GM19324 (cell line): ENCODE data around the gene AP4M1.

Experiments
- ATAC-seq: cut with Tn5 transposase; IDR thresholded peaks from one replicate; pipeline ENCODE4 v1.9.1; 2021; ENCODE audit warnings: mild to moderate bottlenecking, moderate library complexity; ENCODE audit not compliant: unreplicated experiment, low FRiP score

The AP4M1 gene

DNA sequence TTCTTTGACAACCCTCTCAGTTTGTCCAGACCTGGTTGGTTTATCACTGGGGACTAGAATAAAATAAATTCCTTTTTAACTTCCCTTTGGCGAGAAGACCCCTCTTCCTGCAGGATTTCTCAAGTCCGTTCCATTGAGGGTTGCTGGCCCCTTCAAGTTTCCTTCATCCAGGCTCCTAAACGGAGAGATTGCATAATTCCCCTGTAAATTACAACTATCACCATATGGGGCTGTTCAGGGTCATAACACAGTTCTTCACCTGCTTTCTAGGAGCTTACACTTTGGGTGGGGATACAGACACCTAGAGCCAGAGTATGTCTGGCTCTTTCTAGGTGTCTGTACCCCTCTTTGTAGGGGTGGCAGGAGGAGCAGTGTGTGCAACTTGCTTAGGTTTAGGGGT lies 15.9 kb upstream of the AP4M1 start:
- no peak for ATAC-seq

GRCh38 chr7:100087055-100087750 lies 14.2 kb upstream of the AP4M1 start:
- no peak for ATAC-seq

DNA sequence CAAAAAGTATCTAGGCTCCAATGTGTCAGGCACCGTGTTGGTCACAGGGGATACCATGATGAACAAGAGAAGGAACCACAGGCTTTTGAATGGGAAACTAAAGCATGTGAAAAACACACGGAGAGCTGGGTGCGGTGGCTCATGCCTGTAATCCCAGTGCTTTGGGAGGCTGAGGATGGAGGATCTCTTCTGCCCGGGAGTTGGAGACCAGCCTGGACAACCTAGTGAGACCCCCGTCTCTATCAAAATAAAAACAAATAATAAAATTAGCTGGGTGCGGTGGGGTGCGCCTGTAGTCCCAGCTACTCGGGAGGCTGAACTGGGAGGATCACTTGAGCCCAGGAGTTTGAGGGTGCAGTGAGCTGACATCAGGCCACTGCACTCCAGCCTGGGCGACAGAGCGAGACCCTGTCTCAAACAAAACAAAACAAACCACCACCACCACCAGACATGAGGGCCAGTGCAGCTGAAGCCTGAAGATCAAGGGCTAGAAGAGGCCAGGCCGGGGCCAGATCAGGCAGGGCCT lies 13.3 kb upstream of the AP4M1 start:
- no peak for ATAC-seq

DNA sequence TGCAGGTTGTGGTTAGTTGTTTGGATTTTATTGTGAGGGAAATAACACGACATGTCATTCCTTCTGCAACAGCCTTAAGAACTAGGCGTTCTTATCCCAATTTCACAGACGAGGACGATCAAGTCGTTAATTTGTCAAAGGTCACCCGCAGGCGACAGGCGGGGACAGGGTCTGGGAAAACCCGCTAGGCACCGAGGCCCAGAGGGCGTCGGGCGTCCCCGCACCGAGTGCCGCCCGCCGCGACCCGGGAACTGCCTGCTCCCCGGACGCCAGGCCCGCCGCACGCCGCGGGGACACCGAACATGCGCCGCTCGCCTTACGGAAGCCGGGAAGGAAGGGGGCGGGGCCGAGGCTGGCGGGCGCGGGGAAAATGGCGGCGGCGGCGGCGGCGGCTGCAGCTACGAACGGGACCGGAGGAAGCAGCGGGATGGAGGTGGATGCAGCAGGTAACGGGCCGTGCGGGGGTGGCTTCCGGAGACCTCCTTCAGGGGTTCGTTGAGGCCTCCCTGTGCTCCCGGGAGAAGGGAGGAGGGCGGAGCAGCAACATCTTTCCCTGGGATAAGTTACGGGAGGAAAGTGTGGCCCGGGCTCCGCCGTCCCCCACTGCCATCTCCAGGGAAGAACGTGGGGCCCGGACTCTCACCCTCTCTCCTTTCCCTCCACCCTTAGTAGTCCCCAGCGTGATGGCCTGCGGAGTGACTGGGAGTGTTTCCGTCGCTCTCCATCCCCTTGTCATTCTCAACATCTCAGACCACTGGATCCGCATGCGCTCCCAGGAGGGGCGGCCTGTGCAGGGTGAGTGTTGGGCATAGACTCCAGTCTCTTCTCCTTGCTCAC lies 12.6 kb upstream of the AP4M1 start, which contains the start of gene COPS6:
TSS of gene COPS6 (plus strand) at position 349 of the 837 bp plus-strand sequence. CDS start at position 371, 22 bp downstream.
- ATAC-seq: peak; percentile 61

GRCh38 chr7:100089458-100090196 lies 11.8 kb upstream of the AP4M1 start:
- no peak for ATAC-seq

GRCh38 chr7:100090527-100091410 lies 10.7 kb upstream of the AP4M1 start:
- ATAC-seq: no peak

DNA sequence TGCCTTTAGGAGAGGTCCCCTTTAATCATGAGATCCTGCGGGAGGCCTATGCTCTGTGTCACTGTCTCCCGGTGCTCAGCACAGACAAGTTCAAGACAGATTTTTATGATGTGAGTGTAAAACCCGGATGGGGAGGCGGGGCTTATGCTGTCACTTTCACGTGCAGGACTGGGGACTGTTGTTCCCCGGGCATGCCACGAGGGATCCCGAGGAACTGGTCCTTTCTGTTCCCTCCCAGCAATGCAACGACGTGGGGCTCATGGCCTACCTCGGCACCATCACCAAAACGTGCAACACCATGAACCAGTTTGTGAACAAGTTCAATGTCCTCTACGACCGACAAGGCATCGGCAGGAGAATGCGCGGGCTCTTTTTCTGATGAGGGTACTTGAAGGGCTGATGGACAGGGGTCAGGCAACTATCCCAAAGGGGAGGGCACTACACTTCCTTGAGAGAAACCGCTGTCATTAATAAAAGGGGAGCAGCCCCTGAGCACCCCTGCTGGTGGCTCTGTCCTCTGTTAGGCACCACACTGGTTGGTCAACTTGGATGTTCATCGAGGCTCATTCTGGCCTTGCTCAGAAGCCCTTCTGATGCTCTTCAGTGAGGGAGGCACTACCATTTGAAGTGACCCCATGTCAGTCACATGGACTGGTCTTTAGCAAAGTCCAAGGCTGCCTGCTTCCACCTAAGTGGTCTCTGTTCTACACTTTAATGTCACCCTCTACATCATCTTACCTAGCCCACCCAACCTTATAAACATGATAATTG lies 9.8 kb upstream of the AP4M1 start:
- no peak for ATAC-seq

- ATAC-seq: no peak
These were observed 8.4 kb upstream of the AP4M1 start for GRCh38 chr7:100093054-100093453.

DNA sequence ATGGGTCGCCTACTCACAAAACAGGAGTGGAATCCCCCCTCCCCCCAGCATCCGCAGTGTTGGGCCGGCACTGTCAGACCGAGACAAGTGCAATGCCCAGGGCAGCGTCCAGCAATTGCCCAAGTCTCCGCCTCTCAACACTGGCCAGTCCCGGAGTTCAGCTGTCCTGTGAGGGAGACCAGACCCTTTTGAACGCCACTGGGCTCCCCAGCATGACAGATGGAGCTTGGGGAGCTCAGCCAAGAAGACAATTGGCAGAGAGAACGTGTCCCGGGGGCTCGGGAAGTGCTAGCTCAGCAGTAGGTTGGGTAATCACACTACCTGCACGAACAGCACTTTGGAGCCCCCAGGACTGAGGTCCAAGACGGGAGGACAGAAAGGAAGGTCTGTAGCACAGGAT lies 7.9 kb upstream of the AP4M1 start:
- no peak for ATAC-seq

DNA sequence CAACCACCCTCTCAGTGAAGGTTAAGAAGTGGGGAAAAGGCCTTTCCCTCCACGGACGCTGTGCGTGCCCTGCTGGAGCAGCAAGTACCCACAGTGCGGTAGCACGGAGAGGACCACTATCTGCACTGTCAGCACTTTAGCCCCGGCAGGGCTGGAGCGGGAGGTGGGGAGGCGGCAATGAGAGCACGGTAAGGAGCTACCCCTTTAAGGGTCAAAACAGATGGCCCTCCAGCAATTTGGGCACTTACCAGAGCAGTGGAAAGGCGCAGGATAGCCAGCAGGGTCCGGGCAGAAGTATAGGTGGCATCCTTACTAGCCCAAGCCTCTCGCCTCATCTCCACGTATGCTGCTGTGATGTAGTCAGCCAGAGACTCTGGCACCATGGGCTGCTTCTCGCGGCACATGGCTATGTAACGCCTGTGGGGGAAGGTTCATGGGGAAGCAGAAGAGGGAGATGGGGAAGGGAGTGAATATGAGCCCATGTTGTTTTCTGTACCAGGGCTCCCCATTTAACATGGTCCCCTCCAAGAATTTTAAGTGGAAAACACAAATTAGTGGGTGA lies 7.4 kb upstream of the AP4M1 start:
- no peak for ATAC-seq

GRCh38 chr7:100095289-100095688 lies 6.2 kb upstream of the AP4M1 start:
- no peak for ATAC-seq

DNA sequence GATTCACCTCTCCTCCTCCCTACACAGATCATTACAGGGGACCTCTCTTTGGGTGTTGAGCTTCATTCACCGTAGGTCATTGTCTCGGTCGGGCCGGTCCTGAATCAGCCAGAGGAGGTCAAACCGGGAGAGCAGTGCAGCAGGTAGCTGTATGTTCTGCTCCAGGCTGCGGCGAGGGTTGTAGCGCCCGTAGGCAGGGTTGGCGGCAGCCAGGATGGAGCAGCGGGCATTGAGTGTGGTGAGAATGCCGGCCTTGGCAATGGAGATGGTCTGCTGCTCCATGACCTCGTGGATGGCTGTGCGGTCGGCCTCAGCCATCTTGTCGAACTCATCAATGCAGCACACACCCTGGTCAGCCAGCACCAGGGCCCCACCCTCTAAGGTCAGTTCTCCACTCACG lies 5.7 kb upstream of the AP4M1 start:
- ATAC-seq: no peak

DNA sequence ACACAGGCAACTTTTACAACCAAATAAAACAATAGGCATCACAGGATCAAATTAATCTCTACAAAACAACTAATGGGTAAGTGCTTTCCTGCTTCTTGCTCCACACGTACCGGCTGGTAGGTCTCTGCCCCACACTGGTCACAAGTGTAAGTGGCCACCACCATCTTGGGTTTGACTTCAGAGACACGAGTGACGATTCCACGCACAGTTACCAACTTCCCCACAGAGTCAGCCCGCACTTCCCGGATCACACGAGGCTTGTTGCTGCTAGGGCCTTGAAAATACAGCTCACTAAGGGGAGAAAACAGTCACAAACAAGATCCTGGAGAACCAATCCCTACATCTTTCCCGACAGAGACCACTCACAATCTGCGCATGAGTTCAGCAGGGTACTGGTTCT lies 2.5 kb upstream of the AP4M1 start:
- ATAC-seq: no peak

DNA sequence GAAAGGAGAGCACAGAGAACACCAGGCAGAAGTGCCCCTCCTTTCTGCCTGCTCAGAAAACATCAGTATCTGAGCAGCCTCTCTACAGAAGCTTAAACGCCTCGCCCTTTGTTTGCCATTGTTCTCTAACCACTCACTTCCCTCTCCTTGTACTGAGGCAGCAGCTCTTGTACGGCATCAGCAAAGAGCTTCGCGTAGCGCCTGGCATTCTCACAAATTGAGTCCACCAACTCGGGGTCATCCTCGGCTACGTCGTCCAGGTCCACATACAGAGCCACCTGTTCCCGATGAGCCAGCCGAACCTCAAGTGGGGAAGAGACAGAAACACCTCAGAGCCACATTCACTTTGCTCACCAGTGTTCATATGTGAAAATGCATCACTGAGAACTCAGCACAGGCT lies 2.0 kb upstream of the AP4M1 start:
- ATAC-seq: no peak

DNA sequence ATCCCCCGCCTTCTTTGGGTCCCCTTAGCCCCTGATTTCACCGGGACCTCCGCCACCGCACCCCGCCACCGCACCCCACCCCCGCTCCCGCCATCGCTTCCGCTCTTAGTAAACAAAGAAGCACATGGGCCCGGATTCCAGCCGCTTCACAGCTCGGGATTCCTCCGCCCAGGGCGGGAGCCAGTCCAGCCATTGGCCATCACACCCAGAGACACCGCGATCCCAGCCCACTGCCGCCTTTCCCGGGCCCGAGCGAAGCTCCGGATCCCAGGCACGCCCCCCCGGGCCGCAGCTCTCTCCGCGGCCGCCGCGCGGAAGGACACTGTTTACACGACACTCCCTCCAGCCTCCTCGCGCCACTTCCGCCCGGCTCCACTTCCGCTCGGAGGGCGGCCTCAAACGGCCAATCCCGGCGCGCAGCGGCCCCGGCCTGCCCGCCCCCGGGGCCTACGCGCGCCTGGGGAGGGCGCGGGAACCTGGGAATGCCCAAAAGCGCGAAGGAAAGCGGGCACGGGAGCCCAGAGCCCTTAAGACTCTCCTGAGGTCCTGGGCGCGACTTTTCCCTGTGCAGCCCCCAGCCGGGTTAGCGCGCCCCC lies 925 bp upstream of the AP4M1 start:
- ATAC-seq: peak; percentile 75

- no peak for ATAC-seq
These were observed 1.8 kb downstream of the AP4M1 start for GRCh38 chr7:100102950-100103840.

GRCh38 chr7:100105534-100105933 lies 4.1 kb downstream of the AP4M1 start:
- ATAC-seq: no peak

- ATAC-seq: no peak
These were observed 5.2 kb downstream of the AP4M1 start for GRCh38 chr7:100106633-100107032.
